Subcutaneous adipose tissue (tissue), 4 donors: Measurements from ENCODE around the gene TNFSF13. TPM values are rescaled to one million over a fixed set of nuclear protein-coding genes. Genes with fewer than 3 reads are reported as not detected.

ENCODE experiments used
- total RNA-seq, 4 donors: library from RNA; depleted of rRNA; stranded (reverse); fragments of >200 nt; gene quantifications; one replicate each; pipeline ENCODE4 v1.1.0, GENCODE V29; 2016
- TF ChIP-seq, protein P1 (sequence below): fragments of 450-650 bp; IDR thresholded peaks from one replicate; pipeline ENCODE4 v1.5.1; 2016; ENCODE audit warnings: low read depth, mild to moderate bottlenecking, control low read depth, antibody characterized with exemption, moderate library complexity

TNFSF13 gene
- total RNA-seq, 4 donors from 2014 or later, result 22.8 to 69.5 (median 53.1) TPM

DNA sequence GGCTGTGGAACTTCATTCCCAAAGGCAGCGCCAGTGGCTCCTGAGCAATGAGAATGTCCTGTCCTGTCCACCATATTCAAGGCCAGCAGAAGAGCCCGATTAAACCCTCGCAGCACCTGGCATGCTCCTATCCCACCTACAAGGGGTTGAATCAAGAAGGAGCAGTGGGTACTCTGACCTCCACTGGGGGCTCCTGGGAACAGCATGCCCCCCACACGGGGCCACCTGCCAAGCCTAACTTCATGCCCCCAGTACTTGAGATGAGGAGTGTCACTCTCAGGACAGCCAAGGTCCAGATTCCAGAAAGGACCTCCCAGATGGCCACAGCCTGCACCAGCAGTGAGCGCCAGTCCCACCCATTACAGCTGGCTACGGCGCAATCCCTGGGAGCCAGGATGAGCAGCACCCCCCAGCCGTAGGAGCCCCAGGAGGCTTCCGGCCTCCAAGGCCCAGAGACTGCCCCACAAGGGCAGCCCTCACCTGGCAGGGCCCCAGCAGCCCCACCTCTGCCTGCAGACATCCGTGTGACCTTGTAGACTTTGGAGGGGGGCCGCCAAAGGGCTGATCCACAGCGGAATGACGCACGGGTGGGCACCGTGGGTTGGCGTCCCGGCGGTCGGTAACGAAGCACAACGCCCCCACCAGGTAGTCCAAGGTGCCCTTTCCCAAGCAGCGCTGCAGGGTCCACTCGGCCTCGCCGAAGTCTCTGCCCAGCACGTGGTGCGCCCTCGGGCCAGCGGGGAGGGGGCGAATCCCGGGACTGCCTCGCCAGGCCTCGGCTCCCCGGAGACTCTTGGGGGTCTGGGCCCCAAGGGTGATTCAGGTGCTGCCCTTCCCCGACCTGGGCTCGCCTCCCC is 24.1 kb downstream of the TNFSF13 start:
- TF ChIP-seq, protein P1, sequence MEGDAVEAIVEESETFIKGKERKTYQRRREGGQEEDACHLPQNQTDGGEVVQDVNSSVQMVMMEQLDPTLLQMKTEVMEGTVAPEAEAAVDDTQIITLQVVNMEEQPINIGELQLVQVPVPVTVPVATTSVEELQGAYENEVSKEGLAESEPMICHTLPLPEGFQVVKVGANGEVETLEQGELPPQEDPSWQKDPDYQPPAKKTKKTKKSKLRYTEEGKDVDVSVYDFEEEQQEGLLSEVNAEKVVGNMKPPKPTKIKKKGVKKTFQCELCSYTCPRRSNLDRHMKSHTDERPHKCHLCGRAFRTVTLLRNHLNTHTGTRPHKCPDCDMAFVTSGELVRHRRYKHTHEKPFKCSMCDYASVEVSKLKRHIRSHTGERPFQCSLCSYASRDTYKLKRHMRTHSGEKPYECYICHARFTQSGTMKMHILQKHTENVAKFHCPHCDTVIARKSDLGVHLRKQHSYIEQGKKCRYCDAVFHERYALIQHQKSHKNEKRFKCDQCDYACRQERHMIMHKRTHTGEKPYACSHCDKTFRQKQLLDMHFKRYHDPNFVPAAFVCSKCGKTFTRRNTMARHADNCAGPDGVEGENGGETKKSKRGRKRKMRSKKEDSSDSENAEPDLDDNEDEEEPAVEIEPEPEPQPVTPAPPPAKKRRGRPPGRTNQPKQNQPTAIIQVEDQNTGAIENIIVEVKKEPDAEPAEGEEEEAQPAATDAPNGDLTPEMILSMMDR, result no peak

DNA sequence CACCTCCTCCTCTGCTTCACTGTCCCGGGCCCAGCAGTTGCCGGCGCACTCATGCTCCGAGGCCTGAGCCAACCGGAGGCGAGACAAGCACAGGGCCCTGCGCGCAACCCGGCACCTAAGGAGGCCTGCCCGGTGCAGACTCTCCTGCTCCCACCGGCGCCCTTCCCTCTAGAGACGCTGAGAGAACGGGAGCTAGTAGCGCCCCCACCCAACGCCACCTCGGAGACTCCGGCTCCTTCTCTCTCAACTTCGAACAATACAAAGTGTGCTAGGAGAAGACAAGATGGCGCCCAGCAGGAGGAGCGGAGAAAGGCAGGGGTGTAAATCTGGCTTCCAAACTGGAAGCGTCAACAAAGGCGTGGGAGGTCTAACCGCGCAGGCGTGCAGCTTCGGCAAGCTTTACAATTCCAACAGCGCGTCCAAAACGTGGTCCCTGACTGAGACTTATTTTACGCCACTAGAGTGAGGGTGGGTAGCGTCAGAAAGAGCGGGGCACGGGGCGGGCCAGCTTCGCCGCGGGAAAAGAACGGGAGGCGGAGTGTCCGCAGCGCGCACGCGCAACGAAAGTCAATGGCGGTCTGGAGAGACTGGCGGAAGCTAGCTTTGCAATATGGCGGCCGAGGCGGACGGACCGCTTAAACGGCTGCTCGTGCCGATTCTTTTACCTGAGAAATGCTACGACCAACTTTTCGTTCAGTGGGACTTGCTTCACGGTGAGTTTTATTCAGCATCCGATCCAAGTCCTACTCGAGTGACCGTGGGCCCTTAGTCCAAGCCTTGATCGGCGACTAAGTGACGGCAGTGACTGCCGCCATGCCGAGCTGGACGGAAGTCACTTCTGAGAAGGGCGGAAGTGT is 24.9 kb downstream of the TNFSF13 start, which contains the start of gene MPDU1:
Gene MPDU1 (plus strand): TSS at position 600 of the 857 bp plus-strand sequence. CDS start 11 bp downstream, at position 611.
- TF ChIP-seq, protein P1, result no peak

DNA sequence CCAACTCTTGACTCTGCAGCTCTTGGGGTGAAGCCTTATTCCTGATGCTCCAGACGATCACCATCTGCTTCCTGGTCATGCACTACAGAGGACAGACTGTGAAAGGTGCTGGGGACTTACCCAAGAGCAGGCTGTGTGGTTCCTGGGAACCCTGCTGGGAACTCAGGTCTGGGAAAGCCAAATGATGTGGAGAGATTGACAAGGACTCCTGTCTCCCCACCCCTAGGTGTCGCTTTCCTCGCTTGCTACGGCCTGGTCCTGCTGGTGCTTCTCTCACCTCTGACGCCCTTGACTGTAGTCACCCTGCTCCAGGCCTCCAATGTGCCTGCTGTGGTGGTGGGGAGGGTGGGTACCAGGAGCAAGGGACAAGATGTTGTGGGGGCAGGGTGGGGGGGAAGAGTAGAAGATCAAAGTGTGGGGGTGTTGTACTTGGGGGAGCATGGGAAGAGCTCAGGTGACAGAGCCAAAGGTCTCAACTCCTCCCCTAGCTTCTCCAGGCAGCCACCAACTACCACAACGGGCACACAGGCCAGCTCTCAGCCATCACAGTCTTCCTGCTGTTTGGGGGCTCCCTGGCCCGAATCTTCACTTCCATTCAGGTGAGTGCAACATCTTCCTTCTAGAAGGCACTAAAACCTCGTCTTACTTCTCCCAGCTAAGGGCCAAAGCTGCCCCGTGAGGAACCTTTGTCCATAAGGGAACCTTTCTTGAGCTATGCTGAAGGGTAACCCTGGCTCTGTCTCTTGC is 28.3 kb downstream of the TNFSF13 start:
- TF ChIP-seq, protein P1, result no peak

DNA sequence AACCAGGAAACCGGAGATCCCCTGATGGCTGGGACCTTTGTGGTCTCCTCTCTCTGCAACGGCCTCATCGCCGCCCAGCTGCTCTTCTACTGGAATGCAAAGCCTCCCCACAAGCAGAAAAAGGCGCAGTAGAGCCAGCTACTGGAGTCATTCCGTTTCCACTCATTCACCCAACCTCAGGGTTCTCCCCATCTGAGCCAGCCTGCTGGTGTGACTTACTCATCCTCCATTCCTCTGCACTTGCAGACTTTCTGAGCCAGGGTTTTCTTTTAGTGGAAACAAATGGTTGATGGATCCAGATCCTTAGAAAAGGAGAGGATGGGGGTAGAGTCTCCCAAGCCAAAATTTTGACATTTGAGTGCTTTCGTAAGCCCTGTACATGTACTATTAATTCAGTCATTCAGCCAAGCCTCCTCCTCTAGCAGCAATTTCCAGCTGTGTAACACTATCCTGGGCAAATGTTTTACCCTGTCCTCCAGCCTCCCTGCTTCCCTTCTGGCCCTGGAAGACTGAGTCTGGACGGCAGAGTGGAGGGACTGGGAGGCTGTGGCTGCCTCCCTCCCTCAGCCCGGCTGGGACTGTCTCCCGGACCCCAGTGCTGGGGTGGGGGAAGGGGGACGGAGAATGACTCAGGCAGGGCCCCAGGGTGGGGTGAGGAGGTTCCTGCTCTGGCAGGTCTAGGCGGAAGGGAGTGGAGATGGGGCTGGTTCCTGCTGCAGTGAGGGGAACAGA is 29.0 kb downstream of the TNFSF13 start:
- TF ChIP-seq, protein P1, result no peak

DNA sequence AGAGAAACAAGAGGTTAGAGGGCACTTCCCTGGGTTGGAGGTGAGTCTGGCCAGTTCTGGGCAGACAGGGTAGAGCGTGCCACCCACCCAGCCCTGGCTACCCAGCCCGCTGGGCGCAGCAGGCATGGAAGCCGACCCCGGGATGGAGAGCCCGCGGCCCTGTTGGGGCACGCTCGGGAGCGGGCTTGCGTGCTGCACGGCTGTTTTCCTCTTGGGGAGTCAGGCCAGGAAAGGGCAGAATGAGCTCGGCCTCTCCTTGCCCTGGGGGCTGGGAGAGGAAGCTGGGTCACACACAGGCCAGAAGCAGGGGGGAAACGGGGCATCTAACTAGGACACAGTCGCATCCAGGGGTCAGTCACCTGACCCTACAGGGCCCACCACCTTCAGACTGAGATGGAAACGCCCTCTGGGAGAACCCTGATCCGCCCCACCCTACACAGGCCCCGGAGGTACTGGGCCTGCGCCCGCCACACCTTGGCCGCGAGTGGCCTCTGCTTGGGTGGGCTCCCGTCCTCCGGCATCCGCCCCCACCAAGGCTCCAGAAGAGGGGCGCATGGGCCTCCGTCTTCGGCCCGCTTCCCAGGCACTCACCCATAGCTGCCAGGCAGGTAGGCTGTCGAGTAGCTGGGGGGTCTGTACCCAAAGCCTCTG is 30.1 kb downstream of the TNFSF13 start:
- TF ChIP-seq, protein P1, result no peak

DNA sequence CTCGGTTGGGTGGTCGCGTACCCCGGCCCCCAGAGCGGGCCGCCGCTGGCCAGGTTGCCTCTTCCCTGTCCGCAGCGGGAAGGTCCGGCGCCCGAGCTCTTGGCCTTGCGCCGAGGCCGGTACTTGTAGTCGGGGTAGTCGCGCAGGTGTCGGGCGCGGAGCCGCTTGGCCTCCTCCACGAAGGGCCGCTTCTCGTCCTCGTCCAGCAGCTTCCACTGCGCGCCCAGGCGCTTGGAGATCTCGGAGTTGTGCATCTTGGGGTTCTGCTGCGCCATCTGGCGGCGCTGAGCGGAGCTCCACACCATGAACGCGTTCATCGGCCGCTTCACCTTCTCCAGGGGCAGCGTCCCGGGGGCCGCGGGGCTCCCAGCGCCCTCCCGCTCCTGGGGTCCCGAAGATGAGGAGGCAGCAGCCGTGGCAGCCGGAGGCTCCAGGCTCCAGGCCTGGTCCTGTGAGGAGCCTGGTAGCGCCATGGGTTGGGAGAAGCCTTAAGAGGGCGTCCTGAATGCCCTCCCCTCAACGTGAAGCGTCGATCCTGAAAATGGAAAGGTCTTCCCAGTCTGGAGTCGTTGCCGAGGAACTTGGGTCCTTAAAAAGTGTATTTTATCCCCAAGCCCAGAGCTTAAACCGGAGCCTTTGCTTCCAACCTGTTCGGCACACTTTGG is 30.8 kb downstream of the TNFSF13 start:
- TF ChIP-seq, protein P1, result no peak
